OCI-M1 (cell line): Measurements from ENCODE around the gene TMEM259.

Experiments used
- DNase-seq: peaks from one replicate; lab custom pipeline; 2025; lab: John Stamatoyannopoulos, UW

The TMEM259 gene

DNA sequence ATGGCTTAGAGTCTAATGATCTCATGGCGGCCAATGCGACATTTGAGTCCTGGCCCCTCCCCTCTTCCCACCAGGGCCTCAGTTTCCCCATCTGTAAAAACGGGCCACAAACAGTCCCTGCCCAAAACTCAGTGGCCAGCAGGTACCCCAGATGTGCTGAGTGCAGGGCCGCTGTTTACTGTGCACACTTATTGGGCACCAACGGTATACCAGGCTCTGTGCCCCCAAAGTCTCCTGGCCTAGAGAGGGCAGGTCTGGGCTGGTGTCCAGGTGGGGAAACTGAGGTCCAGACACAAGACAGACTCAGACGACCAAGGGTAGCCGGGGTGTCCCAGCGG is 60.4 kb downstream of the TMEM259 start:
- DNase-seq = no peak

DNA sequence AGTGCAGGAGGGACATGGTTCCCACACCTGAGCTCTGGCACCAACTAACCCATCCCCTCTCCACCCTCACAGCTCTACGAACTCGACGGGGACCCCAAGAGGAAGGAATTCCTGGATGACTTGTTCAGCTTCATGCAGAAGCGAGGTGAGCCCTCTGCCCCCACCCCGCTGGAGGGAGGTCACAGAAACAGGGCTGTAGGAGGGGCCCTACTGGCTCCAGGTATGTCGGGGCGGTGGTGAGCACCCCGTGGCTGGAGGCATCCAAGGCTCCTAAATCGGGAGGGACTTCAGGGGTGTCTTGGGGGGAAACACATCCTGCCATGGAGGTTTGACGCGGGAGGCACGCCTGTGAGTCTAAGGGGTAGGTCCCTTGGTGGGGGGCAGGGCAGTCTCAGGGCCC is 60.9 kb downstream of the TMEM259 start:
- DNase-seq = no peak
